HL-60 (cell line): ENCODE measurements around the gene NDUFAF8.

Source experiments
- GABPA ChIP-seq: IDR thresholded peaks from 2 replicates; pipeline ENCODE4 v1.6.1; 2012; ENCODE audit warnings: low read depth
- POLR2AphosphoS5 ChIP-seq: IDR thresholded peaks from 2 replicates; pipeline ENCODE4 v1.6.1; 2012; ENCODE audit warnings: low read depth
- TF ChIP-seq, protein P1 (sequence below): IDR thresholded peaks from one replicate; pipeline ENCODE4 v1.5.1; 2011; ENCODE audit warnings: low read length, control low read depth, inconsistent platforms; ENCODE audit not compliant: insufficient read depth
- TF ChIP-seq, protein P2 (sequence below): IDR thresholded peaks from 2 replicates; pipeline ENCODE4 v1.6.1; 2012; ENCODE audit warnings: low read depth; ENCODE audit not compliant: insufficient replicate concordance

DNA sequence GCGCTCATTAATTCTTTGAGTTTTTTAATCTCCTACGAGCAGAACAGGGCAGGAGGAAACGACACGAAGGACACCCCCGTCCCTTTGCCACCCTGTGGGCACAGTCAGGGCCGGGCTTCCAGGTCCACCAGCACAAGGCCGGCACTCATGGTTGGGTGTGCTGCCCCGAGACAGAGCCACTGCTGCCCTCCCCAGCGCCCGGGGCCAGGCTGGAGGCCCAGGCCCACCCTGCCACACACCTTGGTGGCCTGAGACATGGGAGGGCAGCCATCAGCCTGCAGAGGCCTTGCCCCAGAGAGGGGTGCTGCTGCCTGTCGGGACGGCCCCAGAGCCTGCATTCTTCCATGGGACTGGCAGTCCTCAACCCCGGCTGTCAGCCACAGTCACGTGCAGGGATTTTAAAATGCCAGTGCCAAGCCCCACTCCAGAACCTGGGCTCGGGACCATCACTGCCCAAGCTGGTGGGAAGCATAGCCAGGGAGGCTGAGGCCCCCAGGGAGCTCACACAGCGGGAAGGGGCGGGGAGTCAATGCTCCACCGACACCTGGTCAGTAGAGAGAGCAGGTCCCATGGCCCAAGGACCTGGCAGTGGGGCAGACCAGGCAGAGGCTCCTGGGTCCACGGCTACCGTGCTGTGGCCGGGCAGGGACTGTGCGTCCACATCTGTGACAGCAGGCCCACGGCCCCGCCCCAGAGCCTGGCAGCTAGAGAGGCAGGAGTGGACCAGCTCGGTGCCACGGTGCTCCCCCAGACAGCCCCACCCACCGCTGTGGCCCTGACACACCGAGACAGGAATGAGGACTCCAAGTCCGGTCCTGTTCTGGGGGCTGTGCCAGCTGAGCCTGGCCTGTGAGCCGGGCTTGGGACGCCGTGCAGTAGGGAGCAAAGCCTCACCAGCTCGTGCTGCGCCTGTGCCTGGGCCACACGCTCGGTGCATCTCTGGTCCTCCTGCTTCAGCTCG is 43.9 kb upstream of the NDUFAF8 start:
- TF ChIP-seq, protein P1, sequence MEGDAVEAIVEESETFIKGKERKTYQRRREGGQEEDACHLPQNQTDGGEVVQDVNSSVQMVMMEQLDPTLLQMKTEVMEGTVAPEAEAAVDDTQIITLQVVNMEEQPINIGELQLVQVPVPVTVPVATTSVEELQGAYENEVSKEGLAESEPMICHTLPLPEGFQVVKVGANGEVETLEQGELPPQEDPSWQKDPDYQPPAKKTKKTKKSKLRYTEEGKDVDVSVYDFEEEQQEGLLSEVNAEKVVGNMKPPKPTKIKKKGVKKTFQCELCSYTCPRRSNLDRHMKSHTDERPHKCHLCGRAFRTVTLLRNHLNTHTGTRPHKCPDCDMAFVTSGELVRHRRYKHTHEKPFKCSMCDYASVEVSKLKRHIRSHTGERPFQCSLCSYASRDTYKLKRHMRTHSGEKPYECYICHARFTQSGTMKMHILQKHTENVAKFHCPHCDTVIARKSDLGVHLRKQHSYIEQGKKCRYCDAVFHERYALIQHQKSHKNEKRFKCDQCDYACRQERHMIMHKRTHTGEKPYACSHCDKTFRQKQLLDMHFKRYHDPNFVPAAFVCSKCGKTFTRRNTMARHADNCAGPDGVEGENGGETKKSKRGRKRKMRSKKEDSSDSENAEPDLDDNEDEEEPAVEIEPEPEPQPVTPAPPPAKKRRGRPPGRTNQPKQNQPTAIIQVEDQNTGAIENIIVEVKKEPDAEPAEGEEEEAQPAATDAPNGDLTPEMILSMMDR: no peak
- TF ChIP-seq, protein P2, sequence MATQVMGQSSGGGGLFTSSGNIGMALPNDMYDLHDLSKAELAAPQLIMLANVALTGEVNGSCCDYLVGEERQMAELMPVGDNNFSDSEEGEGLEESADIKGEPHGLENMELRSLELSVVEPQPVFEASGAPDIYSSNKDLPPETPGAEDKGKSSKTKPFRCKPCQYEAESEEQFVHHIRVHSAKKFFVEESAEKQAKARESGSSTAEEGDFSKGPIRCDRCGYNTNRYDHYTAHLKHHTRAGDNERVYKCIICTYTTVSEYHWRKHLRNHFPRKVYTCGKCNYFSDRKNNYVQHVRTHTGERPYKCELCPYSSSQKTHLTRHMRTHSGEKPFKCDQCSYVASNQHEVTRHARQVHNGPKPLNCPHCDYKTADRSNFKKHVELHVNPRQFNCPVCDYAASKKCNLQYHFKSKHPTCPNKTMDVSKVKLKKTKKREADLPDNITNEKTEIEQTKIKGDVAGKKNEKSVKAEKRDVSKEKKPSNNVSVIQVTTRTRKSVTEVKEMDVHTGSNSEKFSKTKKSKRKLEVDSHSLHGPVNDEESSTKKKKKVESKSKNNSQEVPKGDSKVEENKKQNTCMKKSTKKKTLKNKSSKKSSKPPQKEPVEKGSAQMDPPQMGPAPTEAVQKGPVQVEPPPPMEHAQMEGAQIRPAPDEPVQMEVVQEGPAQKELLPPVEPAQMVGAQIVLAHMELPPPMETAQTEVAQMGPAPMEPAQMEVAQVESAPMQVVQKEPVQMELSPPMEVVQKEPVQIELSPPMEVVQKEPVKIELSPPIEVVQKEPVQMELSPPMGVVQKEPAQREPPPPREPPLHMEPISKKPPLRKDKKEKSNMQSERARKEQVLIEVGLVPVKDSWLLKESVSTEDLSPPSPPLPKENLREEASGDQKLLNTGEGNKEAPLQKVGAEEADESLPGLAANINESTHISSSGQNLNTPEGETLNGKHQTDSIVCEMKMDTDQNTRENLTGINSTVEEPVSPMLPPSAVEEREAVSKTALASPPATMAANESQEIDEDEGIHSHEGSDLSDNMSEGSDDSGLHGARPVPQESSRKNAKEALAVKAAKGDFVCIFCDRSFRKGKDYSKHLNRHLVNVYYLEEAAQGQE: no peak
- TF ChIP-seq GABPA (no peak), POLR2AphosphoS5 (no peak)
